HG03196 (cell line): Measurements from ENCODE around the gene KCTD1.
A peak's percentile ranks its signal among the peaks of the same experiment; 100 is the strongest.

ENCODE experiments used
- ATAC-seq: cut with Tn5 transposase; IDR thresholded peaks from one replicate; pipeline ENCODE4 v1.9.1; 2021; ENCODE audit not compliant: unreplicated experiment

Gene KCTD1

DNA sequence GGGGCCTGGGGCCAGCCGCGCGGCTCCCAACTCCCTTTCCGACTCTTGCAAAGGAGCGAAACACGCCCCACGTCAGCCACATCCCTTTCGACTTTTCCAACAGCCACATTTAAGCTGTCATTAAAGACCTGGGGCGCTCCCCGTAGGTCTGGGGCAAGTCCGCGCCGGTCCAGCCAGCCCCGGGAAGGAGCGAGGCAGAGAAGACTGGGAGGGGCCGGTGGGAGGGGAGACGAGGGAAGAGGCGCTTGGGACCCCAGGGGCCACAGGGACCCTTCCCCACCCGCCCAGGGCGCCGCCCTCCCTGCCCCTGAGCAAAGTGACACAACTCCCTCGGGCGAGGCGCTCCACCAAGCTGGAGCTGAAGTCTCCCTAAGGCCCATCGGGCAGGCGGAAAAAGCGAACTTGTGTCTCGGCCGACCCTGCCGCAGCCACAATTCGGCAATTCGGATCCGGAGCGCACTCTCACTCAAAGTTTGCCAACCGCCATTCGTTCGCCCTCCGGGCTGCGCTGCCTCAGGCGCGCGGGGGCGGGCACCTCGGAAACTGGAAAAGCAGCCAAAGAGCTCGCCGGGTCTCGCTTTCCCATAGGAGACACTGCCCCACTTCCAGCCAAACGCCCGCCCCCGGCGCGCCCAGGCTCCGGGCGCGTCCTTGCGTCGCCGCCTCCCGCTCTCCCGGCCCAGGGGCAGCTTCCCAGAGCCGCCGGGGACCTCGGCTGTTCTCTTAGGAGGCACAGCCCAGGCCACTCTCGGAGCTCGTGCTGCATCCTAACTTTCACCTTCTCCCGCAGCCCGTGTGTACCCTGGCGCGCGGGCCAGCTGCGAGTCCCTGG, 1.1 kb upstream of the KCTD1 start:
- no peak for ATAC-seq

GRCh38 chr18:26547646-26548414, 523 bp downstream of the KCTD1 start:
- ATAC-seq, result peak; percentile 55

- ATAC-seq, result no peak
Measured at GRCh38 chr18:26546875-26547645, 1.3 kb downstream of the KCTD1 start.

DNA sequence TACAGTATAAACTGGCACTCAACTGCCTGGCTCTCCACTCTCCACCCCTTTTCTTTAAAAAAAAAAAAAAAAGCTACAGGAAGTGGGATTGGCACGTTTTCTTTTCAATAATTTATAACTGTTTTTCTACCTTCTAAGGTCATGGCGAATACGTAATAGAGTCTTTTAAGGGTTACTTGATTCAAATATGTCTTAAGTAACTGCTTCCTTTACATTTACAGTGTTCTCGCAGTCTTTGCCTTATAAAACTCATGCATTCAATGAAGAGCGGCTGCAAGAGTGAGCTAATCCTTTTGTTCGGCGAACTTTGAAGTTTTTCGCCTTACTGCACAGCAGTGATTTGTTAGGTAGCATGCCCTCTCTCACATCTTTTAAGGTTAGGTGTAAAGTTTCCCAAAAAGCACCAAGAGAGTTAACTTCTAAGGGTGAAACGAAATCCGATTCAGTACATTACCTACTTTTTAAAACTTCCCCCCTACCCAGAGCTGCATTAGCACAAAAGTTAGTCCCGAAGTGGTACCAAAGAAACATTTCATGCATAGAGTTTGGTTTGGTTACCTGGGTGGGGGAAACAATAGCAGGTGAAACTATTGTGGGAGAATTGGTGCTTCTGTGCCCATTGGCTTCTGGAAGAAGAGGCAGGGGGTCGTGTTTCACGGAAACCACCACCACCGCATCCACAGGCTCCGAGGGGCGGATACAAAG, 2.0 kb downstream of the KCTD1 start:
- ATAC-seq, result no peak

- no peak for ATAC-seq
Measured at GRCh38 chr18:26545335-26546123, 2.8 kb downstream of the KCTD1 start.

GRCh38 chr18:26544451-26544850, 3.9 kb downstream of the KCTD1 start:
- ATAC-seq, result no peak

- ATAC-seq, result no peak
Measured at GRCh38 chr18:26543373-26543772, 5.0 kb downstream of the KCTD1 start.

DNA sequence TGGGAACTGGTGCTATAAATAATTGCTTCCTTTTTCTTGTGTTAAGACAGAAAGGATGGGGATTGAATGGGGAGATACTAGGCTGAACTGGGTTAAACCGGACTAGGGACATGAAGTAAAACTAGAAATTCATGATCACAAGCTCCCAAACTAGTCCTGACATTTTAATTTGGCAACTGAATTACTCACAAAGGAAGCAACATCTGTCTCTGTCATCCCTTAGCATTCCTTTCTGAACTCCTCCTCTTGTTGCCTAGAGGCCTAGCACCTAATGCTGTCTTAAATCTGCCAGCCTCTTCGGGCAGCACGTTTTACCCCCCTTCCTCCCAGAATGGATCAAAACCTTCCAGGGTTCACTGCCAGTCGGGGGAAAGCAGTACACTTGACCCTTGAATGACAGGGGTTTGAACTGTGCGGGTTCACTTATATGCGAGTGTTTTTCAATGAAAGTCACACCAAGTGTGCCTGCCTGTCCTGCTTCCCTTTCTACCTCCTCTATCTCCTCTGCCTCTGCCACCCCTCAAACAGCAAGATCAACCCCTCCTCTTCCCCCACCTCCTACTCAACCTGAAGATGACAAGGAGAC, 8.2 kb downstream of the KCTD1 start:
- ATAC-seq, result no peak

GRCh38 chr18:26538524-26538923, 9.8 kb downstream of the KCTD1 start:
- no peak for ATAC-seq

GRCh38 chr18:26536664-26537063, 11.7 kb downstream of the KCTD1 start:
- no peak for ATAC-seq

- ATAC-seq, result no peak
Measured at GRCh38 chr18:26536032-26536431, 12.3 kb downstream of the KCTD1 start.

- ATAC-seq, result no peak
Measured at GRCh38 chr18:26535630-26536029, 12.7 kb downstream of the KCTD1 start.

DNA sequence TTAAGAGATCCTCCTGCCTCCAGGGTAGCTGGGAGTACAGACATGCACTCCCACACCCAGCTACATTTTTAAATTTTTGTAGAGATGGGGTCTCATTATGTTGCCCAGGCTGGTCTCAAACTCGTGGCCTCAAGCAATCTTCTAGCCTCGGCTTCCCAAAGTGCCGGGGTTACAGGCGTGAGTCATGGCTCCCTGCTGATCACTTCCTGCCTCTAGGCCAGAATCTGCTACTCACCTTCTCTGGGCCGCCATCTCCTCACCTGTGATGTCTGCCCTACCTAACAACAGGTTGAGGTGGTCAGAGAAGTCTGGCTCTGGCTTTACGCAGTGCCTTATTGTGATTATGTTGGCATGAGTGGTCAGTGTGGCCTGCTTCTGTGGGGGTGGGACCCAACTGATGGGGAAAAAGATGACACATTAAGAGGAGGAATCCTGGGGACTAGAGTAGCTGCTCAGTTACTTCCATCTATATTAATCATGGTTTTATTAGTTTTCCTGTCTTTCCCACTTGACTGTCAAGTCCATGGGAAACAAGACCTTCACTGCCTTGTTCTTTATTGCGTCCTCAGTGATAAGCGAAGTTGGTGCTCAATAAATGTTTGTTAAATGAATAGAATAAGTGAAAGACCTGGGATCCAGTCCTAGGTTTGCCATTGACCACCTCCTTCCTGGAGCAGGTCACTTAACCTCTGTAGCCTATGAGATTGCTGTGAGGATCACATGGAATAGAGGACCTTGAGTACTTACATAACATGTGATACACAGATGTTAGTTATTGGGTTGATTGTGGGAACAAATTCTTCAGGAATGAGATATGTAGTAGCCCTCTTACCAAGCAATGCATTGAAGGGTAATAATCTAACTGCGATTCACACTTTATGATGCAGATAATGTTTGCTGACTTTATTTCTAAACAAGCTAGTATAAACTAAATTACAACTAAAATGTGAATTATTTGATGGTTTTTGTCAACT, 15.7 kb downstream of the KCTD1 start:
- ATAC-seq, result no peak

DNA sequence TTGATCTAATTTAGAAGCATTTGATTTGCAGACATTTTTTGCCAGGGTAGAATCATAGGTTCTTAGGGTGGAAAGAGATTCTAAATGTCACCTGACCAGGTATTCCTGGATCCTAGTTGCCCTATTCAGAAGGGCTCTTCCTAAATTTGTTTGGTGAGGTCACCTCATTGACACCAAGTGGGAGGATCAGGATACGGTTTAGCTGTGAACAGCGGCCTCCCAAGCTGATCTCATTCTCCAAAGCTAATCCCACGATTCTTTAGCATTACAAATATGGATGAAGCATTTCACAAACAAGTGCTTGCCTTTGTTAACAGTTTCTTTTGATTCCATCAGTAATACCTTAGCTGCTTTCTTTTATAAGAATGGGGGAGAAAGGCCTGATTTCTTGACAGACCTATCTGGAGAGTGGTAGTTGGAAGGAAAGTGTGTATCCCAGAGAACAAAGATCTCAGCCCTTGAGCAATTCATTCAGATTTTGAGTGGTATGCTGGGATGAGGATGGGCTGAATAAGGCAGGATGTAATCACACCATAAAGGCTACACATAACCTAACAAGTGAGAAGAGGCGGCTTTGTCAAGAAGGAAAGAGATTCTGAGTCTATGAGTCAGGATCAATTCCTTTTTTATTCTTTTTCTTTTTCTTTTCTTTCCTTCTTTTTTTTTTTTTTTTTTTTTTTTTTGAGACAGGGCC, 16.6 kb downstream of the KCTD1 start:
- ATAC-seq, result no peak

DNA sequence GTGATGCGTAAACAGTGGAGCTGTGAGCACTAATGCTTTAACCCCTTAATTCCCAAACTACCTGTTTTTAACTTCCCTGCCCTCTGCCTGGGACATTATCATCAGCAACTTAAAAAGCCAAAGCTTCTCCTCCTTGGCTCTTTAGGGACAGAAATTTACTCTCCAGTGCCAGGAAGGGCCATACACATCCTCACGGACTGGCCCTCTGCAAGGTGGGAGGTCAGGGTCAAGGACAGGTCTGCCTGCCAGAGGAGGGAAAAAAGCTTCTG, 21.5 kb downstream of the KCTD1 start:
- ATAC-seq, result no peak

DNA sequence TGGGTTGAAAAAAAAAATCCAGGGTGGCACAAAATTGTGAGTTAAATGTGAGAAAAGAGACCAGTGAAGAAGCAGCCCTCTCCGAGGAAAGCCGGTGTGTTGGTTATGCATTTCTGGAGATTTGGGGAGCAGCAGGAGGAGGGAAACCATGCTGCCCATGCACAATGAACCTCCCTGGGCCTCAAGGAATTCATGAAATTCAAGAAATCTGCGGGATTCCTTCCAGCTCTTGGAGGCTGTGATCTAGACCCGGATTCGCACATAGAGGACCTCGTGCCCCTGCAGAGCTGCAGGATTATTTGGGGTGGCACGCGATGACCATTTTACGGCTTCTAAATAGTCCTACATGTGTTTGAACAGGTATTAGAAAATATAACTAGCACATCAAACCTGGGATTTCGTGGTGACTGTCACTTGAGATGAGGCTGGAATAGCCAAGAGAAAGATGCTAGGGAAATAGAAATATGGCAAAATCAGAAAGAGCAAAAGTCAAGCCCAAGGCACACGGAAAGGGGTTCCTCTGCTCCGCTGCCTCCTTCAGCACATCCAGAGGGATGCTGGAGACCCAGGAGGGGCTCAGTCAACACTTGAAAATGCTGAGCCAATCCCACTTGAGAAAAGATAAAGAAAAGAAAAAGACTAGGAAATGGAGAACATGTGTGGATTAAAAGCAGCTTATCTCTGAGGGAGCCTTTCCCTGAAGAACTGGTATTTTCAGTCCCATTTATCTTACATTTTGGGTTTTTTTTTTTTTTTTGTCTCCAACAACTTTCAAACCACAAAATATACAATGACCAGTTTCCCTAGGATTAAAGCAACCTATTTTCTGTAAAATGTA, 22.0 kb downstream of the KCTD1 start:
- ATAC-seq, result no peak
